Activated CD8-positive, alpha-beta T cell treated with anti-CD3 and anti-CD28 coated beads for 36 hours (primary cell): ENCODE data around the gene LDHA. TPM values are rescaled to one million over a fixed set of nuclear protein-coding genes. Genes with fewer than 3 reads are reported as not detected.

Source experiments
- ATAC-seq: fragments of 200-7000 bp; cut with Tn5 transposase; one replicate; pipeline ENCODE4 v1.10.0; 2021; ENCODE audit warnings: mild to moderate bottlenecking, moderate library complexity
- CTCF ChIA-PET: fragments of 350-600 bp; sonication (Branson Sonifier 250); formaldehyde crosslinking; loops from one replicate; lab custom pipeline; 2021; ENCODE audit warnings: antibody characterized with exemption; lab: Charles Lee
- POLR2A ChIA-PET: fragments of 350-600 bp; sonication (Branson Sonifier 250); formaldehyde crosslinking; loops from one replicate; lab custom pipeline; 2021; ENCODE audit warnings: antibody characterized with exemption; lab: Charles Lee
- DNase-seq: peaks from one replicate; pipeline ENCODE4 v3.0.0-alpha.2; 2020
- H3K27ac Mint-ChIP-seq: one replicate; pipeline ENCODE4 v1.8.0; 2021; ENCODE audit warnings: mild to moderate bottlenecking, mixed read lengths
- H3K27me3 Mint-ChIP-seq: one replicate; pipeline ENCODE4 v1.8.0; 2021; ENCODE audit warnings: mixed read lengths
- H3K36me3 Mint-ChIP-seq: one replicate; pipeline ENCODE4 v1.8.0; 2021; ENCODE audit warnings: low read depth, mixed read lengths
- H3K4me1 Mint-ChIP-seq: one replicate; pipeline ENCODE4 v1.8.0; 2021; ENCODE audit warnings: low read depth, mixed read lengths
- H3K4me3 Mint-ChIP-seq: one replicate; pipeline ENCODE4 v1.8.0; 2021; ENCODE audit warnings: mild to moderate bottlenecking, moderate library complexity, mixed read lengths
- H3K9me3 Mint-ChIP-seq: one replicate; pipeline ENCODE4 v1.8.0; 2021; ENCODE audit warnings: mixed read lengths
- CTCF ChIP-seq: fragments of 200-600 bp; IDR thresholded peaks from one replicate; pipeline ENCODE4 v1.8.0; 2022; ENCODE audit warnings: antibody characterized with exemption, mild to moderate bottlenecking
- intact Hi-C: fragments of 100-400 bp; cut with micrococcal nuclease; formaldehyde crosslinking; loops from one replicate; pipeline ENCODE4 v1.10.0; 2022
- total RNA-seq, 2 experiments: library from RNA; stranded (reverse); gene quantifications; one replicate each; pipeline ENCODE4 v1.2.3, GENCODE V29; 2021

LDHA gene
- total RNA-seq, 2 experiments from 2014 or later: 2,418 to 2,447 TPM

GRCh38 chr11:18390088-18390487 lies 4.3 kb upstream of the LDHA start:
- ChIA-PET CTCF (no interaction called here), POLR2A (interaction anchor here (0.7 to 1.0 kb wide), 3 partner anchors 10 to 244 kb away, joined by 3 to 5 read pairs (median 4); partner anchors contain the start of genes GTF2H1, HPS5 and SPTY2D1)
- H3K27ac Mint-ChIP-seq: no peak overlapping the region
- ATAC-seq (no peak), DNase-seq (no peak)
- TF ChIP-seq CTCF: no peak
- intact Hi-C loops: no loop called here
- no peaks in the 10 kb centered on the region for H3K27me3 Mint-ChIP-seq
- no peaks in the 10 kb centered on the region for H3K9me3 Mint-ChIP-seq
- H3K4me1 Mint-ChIP-seq: peaks cover 36% of the 10 kb centered on the region
- no peak overlapping the region for H3K4me3 Mint-ChIP-seq
- H3K36me3 Mint-ChIP-seq: peaks cover 9% of the 10 kb centered on the region

GRCh38 chr11:18392434-18393321 lies 1.7 kb upstream of the LDHA start:
- ChIA-PET CTCF (interaction anchor here (0.5 to 5.4 kb wide), 2 partner anchors 9 to 329 kb away, joined by 3 to 32 read pairs; no protein-coding TSS in a partner anchor), POLR2A (interaction anchor here (0.7 to 7.3 kb wide), 6 partner anchors 9 to 134 kb away, joined by 3 to 128 read pairs (median 46); partner anchors contain the start of genes GTF2H1, HPS5 and TSG101)
- Mint-ChIP-seq H3K4me3 (peak overlapping the region; percentile 23), H3K27ac (peak overlapping the region; percentile 55), H3K4me1 (peaks cover 35% of the 10 kb centered on the region), H3K36me3 (peaks cover 32% of the 10 kb centered on the region), H3K9me3 (no peaks in the 10 kb centered on the region), H3K27me3 (no peaks in the 10 kb centered on the region)
- peak; percentile 33 for DNase-seq
- TF ChIP-seq CTCF: no peak
- ATAC-seq: no peak
- intact Hi-C loops: no loop called here

GRCh38 chr11:18393581-18394274 lies 635 bp upstream of the LDHA start:
- DNase-seq: peak; percentile 63
- no peaks in the 10 kb centered on the region for H3K27me3 Mint-ChIP-seq
- intact Hi-C loops: loop anchor here (1.0 to 2.0 kb wide), 2 partner anchors 9 to 71 kb away; partner anchors contain the start of genes GTF2H1 and HPS5

More at GRCh38 chr11:18393581-18394274, 635 bp upstream of the LDHA start:
- CTCF ChIA-PET: interaction anchor here (1.4 to 5.4 kb wide), 2 partner anchors 10 to 150 kb away, joined by 7 to 32 read pairs; no protein-coding TSS in a partner anchor
- Mint-ChIP-seq H3K4me3 (peak overlapping the region; percentile 95), H3K4me1 (peaks cover 42% of the 10 kb centered on the region), H3K36me3 (peaks cover 40% of the 10 kb centered on the region), H3K9me3 (no peaks in the 10 kb centered on the region), H3K27ac (peak overlapping the region; percentile 98)
- ATAC-seq: peak; percentile 24
- TF ChIP-seq CTCF: no peak
- POLR2A ChIA-PET: interaction anchor here (0.7 to 7.3 kb wide), 17 partner anchors 10 to 380 kb away, joined by 3 to 128 read pairs (median 5); partner anchors contain the start of genes GTF2H1, HPS5, SAAL1 and SERGEF
